Activated T-cell treated with anti-CD3 and anti-CD28 coated beads for 4 hours (primary cell): Measurements from ENCODE around the gene ZNF48.

ENCODE experiments used
- DNase-seq: peaks from one replicate; pipeline ENCODE4 v3.0.0-alpha.2; 2020

The ZNF48 gene

GRCh38 chr16:30444231-30445148, 49.3 kb downstream of the ZNF48 start:
- no peak for DNase-seq

DNA sequence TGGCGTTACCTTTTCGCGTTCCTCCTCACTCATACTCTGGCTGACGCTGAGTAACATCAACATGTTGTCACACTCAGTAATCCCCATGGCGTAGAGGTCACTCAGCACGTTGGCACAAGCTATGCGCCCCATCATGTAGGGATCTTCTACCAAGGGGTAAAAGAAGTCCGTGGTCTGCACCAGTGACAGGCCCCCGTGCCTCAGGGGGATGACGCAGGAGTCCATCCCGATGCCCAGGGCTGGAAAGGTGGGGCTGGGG, 49.9 kb downstream of the ZNF48 start:
- DNase-seq, result no peak

DNA sequence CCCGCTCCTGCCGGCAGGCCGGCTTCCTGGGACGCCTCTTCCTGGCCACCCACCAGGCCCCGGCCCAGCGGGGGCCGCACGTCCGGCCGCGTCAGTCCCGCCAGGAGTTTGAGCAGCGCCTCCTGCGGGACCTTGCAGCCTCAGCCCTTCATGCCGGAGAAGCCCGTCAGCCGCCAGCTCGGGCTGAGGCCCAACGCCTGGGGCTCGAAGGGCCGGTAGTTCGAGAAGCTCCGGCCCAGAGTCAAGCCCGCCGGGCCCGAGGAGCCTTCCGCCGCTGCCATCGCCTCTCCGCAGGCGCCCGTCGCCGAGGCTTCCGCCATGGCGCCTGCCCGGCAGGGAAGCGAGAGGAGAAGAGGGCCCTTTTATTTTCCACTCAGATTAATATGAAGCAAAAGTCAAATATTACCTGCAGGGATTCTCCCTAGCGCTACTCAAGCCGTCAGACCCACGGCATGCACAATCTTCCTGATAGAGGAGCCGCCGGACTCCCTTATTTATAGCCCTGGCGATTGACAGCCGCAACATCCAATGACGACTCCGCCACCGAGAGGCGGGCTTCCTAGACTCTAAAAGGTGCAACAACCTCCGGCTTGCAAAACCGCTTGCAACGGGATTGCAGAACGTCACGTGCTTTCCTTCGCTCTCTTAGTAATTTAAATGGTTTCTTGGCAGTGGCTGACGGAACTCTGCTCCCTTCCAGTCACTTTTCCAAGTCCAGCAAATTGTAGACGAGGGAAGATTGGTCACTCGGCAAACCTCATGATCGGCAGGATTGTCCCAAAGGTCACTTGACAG, 50.4 kb downstream of the ZNF48 start, which contains the start of gene SEPHS2:
Gene SEPHS2, minus strand, starts transcription at position 467 of the 795 bp plus-strand sequence. Its CDS starts 147 bp downstream, at position 320.
- peak; percentile 95 for DNase-seq

DNA sequence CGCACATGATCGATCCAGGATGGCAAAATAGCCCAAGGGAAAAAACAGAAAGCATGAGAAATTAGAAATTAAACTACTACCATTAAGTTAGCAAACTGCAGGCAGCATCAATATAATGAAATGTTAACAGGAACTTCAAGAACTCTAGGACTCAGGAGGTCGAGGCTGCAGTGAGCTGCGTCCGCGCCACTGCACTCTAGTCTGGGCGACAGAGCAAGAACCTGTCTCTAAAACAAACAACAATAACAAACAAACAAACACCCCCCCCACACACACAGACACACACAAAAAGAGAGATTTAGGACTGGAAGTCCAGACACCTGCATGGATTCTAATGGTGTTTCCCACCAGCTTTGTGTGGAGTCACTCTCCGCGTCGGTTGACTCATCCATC, 51.0 kb downstream of the ZNF48 start:
- DNase-seq, result no peak

DNA sequence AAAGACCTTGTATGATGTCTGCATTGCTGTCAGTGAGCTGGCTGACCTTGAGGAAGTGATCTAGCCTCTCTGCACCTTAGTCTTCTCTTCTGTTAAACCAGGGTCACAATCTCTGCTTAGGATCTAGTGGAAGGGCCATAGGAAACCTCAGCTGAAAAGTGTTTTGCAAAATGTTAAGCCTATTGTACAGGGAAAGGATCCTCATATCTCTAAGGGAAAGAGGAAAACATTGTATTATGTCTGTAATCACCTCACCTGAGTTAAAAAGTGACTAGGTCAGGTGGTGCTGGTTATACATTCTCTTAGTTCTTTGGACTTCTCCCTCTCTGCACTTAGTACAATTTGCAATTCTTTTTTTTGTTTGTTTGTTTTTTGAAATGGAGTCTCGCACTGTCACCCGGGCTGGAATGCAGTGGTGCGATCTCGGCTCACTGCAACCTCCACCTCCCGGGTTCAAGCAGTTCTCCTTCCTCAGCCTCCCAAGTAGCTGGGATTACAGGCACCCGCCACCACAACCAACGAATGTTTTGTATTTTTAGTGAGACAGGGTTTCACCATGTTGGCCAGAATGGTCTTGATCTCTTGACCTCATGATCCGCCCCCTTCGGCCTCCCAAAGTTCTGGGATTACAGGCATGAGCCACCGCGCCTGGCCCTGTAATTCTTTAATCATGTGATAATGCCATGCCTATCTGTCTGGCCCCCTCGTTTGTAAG, 52.4 kb downstream of the ZNF48 start:
- DNase-seq, result no peak

DNA sequence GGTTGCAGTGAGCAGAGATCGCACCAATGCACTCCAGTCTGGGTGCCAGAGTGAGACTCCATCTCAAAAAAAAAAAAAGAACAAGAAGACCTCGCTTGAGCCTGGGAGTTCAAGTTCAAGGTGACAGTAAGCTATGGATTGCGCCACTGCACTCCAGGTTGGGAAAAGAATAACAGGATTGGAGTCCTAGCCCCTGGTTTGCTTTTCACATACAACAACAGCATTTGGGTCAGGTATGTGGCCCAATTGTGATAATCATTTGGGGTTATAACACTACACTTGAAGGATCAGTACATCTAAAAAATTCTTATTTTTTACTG, 53.9 kb downstream of the ZNF48 start:
- no peak for DNase-seq
